HG03558 (cell line): ENCODE measurements around the gene BFSP2.
"Not testable (repeated sequence)": the region's sequence is repeated elsewhere in the genome, so short reads cannot be mapped to it uniquely, and the experiment has no call there.

Experiments used
- ATAC-seq: cut with Tn5 transposase; IDR thresholded peaks from one replicate; pipeline ENCODE4 v1.9.1; 2021; ENCODE audit warnings: moderate number of reproducible peaks; ENCODE audit not compliant: unreplicated experiment; ENCODE audit errors: extremely low read depth

The BFSP2 gene

DNA sequence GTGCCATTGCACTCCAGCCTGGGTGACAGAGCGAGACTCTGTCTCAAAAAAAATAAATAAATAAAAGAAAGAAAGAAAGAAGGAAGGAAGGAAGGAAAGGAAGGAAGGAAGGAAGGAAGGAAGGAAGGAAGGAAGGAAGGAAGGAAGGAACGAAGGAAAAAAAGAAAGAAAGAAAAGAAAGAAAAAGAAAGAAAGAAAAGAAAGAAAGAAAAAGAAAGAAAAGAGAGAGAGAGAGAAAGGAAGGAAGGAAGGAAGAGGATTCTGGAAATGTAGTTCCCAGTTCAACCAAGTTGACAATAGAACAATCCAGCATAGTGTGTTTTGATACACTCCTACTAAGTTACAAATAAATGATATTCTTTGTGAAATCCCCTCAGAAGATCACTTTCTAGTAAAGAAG is 102.7 kb downstream of the BFSP2 start:
- ATAC-seq = not testable (repeated sequence)

DNA sequence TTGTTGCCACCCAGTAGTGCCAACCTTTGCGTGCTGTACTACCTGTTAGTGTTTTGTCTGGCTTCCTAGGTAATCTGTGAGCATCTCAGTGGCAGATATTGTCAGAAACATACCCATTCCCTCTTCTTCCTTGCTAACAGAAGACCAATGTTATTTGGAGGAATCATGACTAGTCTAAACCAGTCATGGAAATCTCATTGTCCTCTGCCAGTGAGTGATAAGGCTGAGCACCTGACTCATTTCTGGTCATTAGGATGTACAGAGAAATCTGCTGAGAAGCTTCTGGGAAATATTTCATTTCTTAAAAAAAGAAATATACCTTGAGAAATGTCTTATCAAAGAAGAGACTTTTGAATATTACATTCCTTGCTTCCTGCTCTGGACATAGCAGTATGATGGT is 103.6 kb downstream of the BFSP2 start:
- no peak for ATAC-seq

DNA sequence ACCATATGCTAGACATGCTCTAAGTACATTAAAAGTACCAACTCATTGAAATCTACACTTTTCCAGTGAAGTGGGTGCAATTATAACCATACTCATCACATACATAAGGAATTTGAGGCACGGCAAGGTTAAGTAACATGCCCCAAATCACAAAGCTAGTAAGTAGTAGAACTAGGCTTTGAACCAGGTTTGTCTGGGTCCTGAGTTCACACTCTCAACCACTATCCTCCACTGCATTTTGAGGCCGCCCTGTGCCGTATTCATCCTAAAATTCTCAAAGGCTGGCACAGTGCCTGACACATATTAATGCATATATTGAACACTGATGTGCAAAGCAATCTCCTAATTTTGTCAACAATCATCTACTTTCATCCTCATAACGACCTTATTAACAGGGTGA is 104.9 kb downstream of the BFSP2 start:
- ATAC-seq = no peak

DNA sequence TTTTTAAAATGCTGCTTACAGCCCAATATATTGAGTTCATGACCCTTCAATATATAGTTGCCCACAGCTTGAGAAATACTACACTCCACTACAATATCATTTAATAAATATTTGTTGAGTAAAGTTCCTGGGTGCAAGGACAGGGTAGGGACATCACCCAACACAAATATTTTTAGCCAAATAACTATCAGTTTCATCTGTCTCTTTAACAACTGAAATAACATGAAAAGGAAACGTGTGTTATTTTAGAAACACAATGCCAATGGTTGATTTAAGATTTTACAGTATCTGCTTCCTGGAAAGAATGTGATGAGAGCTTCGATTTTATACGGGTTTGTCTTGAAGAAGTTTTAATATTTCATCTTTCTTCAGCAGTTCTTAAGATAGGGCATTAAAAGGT is 106.0 kb downstream of the BFSP2 start:
- peak; percentile 20 for ATAC-seq

DNA sequence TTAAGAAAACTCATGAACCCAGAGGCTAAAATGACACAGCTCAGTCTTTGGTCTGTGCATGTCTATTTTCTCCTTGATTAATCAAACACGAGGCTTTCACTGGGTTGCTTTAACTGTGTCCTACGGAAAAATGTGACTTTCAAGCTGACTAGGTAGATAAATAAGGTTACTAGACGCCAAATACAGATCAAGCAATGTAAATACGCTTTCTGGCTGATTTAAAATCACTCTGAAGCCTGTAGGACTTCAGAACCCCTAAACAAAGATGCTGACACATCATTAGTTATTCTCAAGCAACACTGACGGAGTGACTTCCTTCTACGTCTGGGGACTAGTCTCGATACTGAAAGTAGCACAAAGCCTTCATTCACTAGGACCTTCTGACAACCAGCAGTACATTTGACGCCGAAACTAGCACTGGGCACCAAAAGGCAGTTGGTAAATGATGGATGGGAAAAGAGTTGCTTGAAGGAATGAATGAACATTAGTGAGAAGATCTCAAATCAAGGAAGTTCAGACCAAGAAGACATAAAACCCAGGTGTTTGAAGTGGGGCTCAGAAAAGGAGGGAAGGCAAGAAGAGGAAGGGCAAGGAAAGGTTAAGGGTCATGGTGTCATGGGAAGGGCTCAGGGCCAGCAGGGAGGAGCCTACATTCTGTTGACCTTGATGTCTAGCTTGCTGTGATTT is 106.5 kb downstream of the BFSP2 start:
- ATAC-seq = peak; percentile 95

GRCh38 chr3:133509488-133509887 is 109.6 kb downstream of the BFSP2 start:
- ATAC-seq = no peak

DNA sequence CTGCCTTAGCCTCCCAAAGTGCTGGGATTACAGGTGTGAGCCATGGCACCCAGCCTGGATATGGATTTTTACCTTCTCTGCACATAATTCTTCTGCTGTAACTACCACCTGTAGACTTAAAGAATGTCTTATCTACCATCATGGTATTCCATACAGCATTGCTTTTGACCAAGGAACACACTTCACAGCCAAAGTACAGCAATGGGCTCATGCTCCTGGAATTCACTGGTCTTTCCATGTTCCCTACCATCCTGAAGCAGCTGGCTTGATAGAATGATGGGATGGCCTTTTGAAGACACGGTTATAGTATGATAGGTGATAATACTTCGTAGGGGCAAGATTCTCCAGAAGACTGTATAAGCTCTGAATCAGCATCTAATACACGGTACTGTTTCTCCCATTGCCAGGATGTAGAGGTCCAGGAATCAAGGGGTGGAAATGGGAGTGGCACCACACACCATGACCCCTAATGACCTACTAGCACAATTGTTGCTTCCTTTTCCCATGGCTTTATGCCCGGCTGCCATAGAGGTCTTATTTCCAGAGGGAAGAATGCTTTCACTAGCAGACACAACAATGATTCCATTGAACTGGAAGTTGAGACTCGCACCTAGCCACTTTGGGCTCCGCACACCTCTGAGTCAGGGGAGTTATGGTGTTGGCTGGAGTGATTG is 112.7 kb downstream of the BFSP2 start:
- no peak for ATAC-seq

GRCh38 chr3:133514418-133514817 is 114.6 kb downstream of the BFSP2 start:
- ATAC-seq = no peak

- ATAC-seq = no peak
Observed at GRCh38 chr3:133515127-133515526, 115.3 kb downstream of the BFSP2 start.

GRCh38 chr3:133520286-133520685 is 120.4 kb downstream of the BFSP2 start:
- no peak for ATAC-seq

DNA sequence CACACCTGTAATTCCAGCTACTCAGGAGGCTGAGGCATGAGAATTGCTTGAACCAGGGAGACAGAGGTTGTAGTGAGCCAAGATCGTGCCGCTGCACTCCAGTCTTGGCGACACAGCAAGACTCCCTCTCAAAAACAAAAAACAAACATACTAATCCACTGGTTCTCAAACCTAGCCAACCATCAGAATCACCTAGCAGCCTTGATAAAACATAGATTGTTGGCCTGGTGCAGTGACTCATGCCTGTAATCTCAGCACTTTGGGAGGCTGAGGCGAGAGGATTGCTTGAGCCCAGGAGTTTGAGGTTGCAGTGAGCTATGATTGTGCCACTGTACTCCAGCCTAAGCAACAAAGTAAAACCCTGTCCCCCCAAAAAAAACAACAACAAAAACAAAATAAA is 121.1 kb downstream of the BFSP2 start:
- not testable (repeated sequence) for ATAC-seq

- no peak for ATAC-seq
Observed at GRCh38 chr3:133521946-133522345, 122.1 kb downstream of the BFSP2 start.

- ATAC-seq = not testable (repeated sequence)
Observed at GRCh38 chr3:133523758-133524157, 123.9 kb downstream of the BFSP2 start.
